CD4-positive, alpha-beta memory T cell (primary cell): Measurements from ENCODE around the gene AK1. TPM values are rescaled to one million over a fixed set of nuclear protein-coding genes. Genes with fewer than 3 reads are reported as not detected.
A peak's percentile ranks its signal among the peaks of the same experiment; 100 is the strongest.
"Not testable (repeated sequence)": the region's sequence is repeated elsewhere in the genome, so short reads cannot be mapped to it uniquely, and the experiment has no call there.

Experiments
- CTCF ChIA-PET: fragments of 350-600 bp; sonication (Branson Sonifier 250); formaldehyde crosslinking; loops from one replicate; lab custom pipeline; 2021; ENCODE audit warnings: inconsistent platforms; ENCODE audit not compliant: partially characterized antibody; lab: Charles Lee
- POLR2A ChIA-PET: fragments of 350-600 bp; sonication (Branson Sonifier 250); formaldehyde crosslinking; loops from one replicate; lab custom pipeline; 2021; ENCODE audit not compliant: partially characterized antibody; lab: Charles Lee
- DNase-seq, 5 donors: peaks; one replicate each; pipeline versions ENCODE4 v3.0.0 to v3.0.0-alpha.2; 2020 to 2022; ENCODE audit warnings: mixed read lengths in 1 of 5
- H3K27ac ChIP-seq: one replicate; pipeline ENCODE4 v1.7.0; 2013; ENCODE audit warnings: low read depth, low read length
- H3K27me3 ChIP-seq: 2 replicates; pipeline ENCODE4 v1.7.0; 2013; ENCODE audit warnings: mild to moderate bottlenecking, low read length, moderate library complexity; ENCODE audit not compliant: insufficient read depth
- H3K36me3 ChIP-seq: 2 replicates; pipeline ENCODE4 v1.7.0; 2013; ENCODE audit warnings: mild to moderate bottlenecking, low read length, moderate library complexity; ENCODE audit not compliant: insufficient read depth
- H3K4me1 ChIP-seq: 2 replicates; pipeline ENCODE4 v1.7.0; 2013; ENCODE audit warnings: mild to moderate bottlenecking, low read length, moderate library complexity; ENCODE audit not compliant: insufficient read depth
- H3K4me3 ChIP-seq, 2 donors: one replicate each; pipeline ENCODE4 v1.7.0; 2013; ENCODE audit warnings: low read length in 2 of 2, mild to moderate bottlenecking in 1 of 2
- H3K9me3 ChIP-seq, 2 donors: one replicate each; pipeline ENCODE4 v1.7.0; 2013; ENCODE audit warnings: low read length in 2 of 2, control low read depth in 1 of 2; ENCODE audit not compliant: control insufficient read depth in 1 of 2
- H3K27ac Mint-ChIP-seq, 7 donors: one replicate each; pipeline ENCODE4 v1.8.0; 2020 to 2021; ENCODE audit warnings: mixed read lengths in 7 of 7, mild to moderate bottlenecking in 6 of 7, inconsistent platforms in 3 of 7, moderate library complexity in 3 of 7
- H3K27me3 Mint-ChIP-seq, 2 donors: one replicate each; pipeline ENCODE4 v1.8.0; 2020 to 2021; ENCODE audit warnings: mixed read lengths in 2 of 2
- H3K36me3 Mint-ChIP-seq, 2 donors: one replicate each; pipeline ENCODE4 v1.8.0; 2020 to 2021; ENCODE audit warnings: mixed read lengths in 2 of 2, inconsistent platforms in 1 of 2, mild to moderate bottlenecking in 1 of 2
- H3K4me1 Mint-ChIP-seq, 4 donors: one replicate each; pipeline ENCODE4 v1.8.0; 2020 to 2021; ENCODE audit warnings: mixed read lengths in 4 of 4, mild to moderate bottlenecking in 1 of 4
- H3K4me3 Mint-ChIP-seq, 8 donors: one replicate each; pipeline ENCODE4 v1.8.0; 2020 to 2021; ENCODE audit warnings: mixed read lengths in 8 of 8, mild to moderate bottlenecking in 7 of 8, moderate library complexity in 6 of 8, inconsistent platforms in 3 of 8
- H3K9me3 Mint-ChIP-seq, 8 donors: one replicate each; pipeline ENCODE4 v1.8.0; 2020 to 2021; ENCODE audit warnings: mixed read lengths in 8 of 8, mild to moderate bottlenecking in 5 of 8, inconsistent platforms in 3 of 8, moderate library complexity in 1 of 8
- intact Hi-C: fragments of 100-400 bp; cut with micrococcal nuclease; formaldehyde crosslinking; loops from one replicate; pipeline ENCODE4 v1.15.1; 2023
- polyA plus RNA-seq, 2 donors: library from polyadenylated mRNA; unstranded; fragments of 300-500 nt; fragmentation: Illumina TruSeq; gene quantifications; one replicate each; pipeline ENCODE4 v1.2.3, GENCODE V29; 2021
- total RNA-seq, 2 experiments: library from RNA; stranded (reverse); gene quantifications; one replicate each; pipeline ENCODE4 v1.2.3, GENCODE V29; 2021

Gene AK1
- total and polyA plus RNA-seq, 4 experiments from 2014 or later = 0.53 to 62.7 (median 58.1) TPM; not detected in 1

- CTCF ChIA-PET = no interaction called here
- no peak overlapping the region for H3K27ac ChIP-seq
- no peak overlapping the region for H3K4me3 ChIP-seq
- Mint-ChIP-seq H3K27ac (no peak overlapping the region), H3K36me3 (peaks cover 9 to 18% of the 10 kb centered on the region in 2 donors), H3K4me3 (no peak overlapping the region), H3K27me3 (no peaks in the 10 kb centered on the region), H3K4me1 (peaks cover 0 to 4% (median 1%) of the 10 kb centered on the region in 4 donors), H3K9me3 (peaks cover 0 to 23% (median 13%) of the 10 kb centered on the region in 8 donors)
- H3K4me1 ChIP-seq = no peaks in the 10 kb centered on the region
- no peaks in the 10 kb centered on the region for H3K27me3 ChIP-seq
- intact Hi-C loops = no loop called here
- POLR2A ChIA-PET = interaction anchor here (1.1 to 1.5 kb wide), 2 partner anchors 9 to 15 kb away, joined by 3 to 4 read pairs; no protein-coding TSS in a partner anchor
- peaks cover 0 to 16% of the 10 kb centered on the region in 2 donors for H3K9me3 ChIP-seq
- H3K36me3 ChIP-seq = no peaks in the 10 kb centered on the region
- no peak for DNase-seq
Measured at GRCh38 chr9:127846443-127847177, 30.9 kb downstream of the AK1 start.

GRCh38 chr9:127845619-127846018 lies 31.9 kb downstream of the AK1 start:
- H3K27ac Mint-ChIP-seq, POLR2A ChIA-PET, intact Hi-C loops, H3K4me3 ChIP-seq, DNase-seq, H3K27me3 ChIP-seq, CTCF ChIA-PET, H3K4me1 ChIP-seq, H3K27ac ChIP-seq, H3K4me3 Mint-ChIP-seq, H3K36me3 ChIP-seq, H3K4me1 Mint-ChIP-seq, H3K27me3 Mint-ChIP-seq: not testable (repeated sequence)
- Mint-ChIP-seq H3K9me3 (peaks cover 0 to 23% (median 12%) of the 10 kb centered on the region in 8 donors), H3K36me3 (peaks cover 12 to 19% of the 10 kb centered on the region in 2 donors)
- H3K9me3 ChIP-seq = peaks cover 0 to 16% of the 10 kb centered on the region in 2 donors

GRCh38 chr9:127844821-127845359 lies 32.6 kb downstream of the AK1 start:
- DNase-seq = no peak
- ChIA-PET CTCF (no interaction called here), POLR2A (no interaction called here)
- no peak overlapping the region for H3K4me3 ChIP-seq
- H3K27me3 ChIP-seq = no peaks in the 10 kb centered on the region
- no peak overlapping the region for H3K27ac ChIP-seq
- H3K9me3 ChIP-seq = peaks cover 0 to 12% of the 10 kb centered on the region in 2 donors
- no peaks in the 10 kb centered on the region for H3K4me1 ChIP-seq
- H3K9me3 Mint-ChIP-seq = peaks cover 0 to 18% (median 11%) of the 10 kb centered on the region in 8 donors
- H3K27ac Mint-ChIP-seq = no peak overlapping the region
- H3K4me3 Mint-ChIP-seq = no peak overlapping the region
- no peaks in the 10 kb centered on the region for H3K36me3 ChIP-seq
- H3K27me3 Mint-ChIP-seq = no peaks in the 10 kb centered on the region
- peaks cover 0 to 1% (median 0%) of the 10 kb centered on the region in 4 donors for H3K4me1 Mint-ChIP-seq
- H3K36me3 Mint-ChIP-seq = peaks cover 10 to 16% of the 10 kb centered on the region in 2 donors
- intact Hi-C loops = no loop called here

DNA sequence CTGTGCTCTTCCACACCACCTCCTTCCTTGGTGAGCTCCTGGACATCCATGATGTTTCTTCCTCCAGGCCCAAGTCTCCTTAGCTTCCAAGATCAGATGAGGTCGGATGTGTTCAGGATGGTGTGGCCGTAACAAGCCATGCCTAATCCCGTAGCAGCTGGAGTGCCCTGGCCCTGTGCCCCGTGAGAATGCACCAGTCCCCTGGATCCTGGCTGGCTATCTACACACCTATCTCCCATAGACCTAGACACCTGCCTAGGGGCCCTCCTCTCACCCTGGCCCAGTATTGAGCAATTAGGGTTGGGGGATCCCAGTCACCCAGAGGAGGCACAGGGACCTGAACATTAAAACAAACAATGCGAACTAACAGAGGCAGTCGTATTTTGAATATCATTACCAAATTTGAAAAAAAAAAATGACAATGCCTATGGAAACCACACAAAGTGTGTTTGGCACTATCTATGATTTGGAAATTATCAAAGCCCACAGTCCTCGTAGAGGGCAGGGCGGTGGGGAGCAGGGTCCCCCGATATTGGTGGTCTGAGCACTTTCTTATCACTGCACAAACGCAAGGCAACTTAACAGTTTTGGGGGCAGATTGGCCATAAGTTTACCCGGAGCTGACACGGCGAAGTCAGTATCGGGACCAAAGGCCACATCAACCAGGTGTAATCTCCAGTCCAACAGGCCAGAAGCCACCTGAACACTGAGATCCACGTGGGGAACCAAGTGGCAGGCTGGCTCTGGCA lies 36.2 kb downstream of the AK1 start:
- intact Hi-C loops = no loop called here
- H3K27me3 Mint-ChIP-seq = no peaks in the 10 kb centered on the region
- Histone ChIP-seq H3K9me3 (no peaks in the 10 kb centered on the region), H3K4me3 (no peak overlapping the region), H3K27ac (no peak overlapping the region), H3K36me3 (no peaks in the 10 kb centered on the region), H3K27me3 (no peaks in the 10 kb centered on the region), H3K4me1 (no peaks in the 10 kb centered on the region)
- H3K4me3 Mint-ChIP-seq = no peak overlapping the region
- no peak for DNase-seq
- peaks cover 3 to 4% of the 10 kb centered on the region in 2 donors for H3K36me3 Mint-ChIP-seq
- H3K4me1 Mint-ChIP-seq = no peaks in the 10 kb centered on the region
- ChIA-PET POLR2A (no interaction called here), CTCF (no interaction called here)
- peaks cover 0 to 2% (median 0%) of the 10 kb centered on the region in 8 donors for H3K9me3 Mint-ChIP-seq
- peak overlapping the region in 1 of 7 donors; percentile 40 for H3K27ac Mint-ChIP-seq

GRCh38 chr9:127838375-127839078 lies 38.9 kb downstream of the AK1 start:
- H3K4me3 ChIP-seq = no peak overlapping the region
- Mint-ChIP-seq H3K4me1 (no peaks in the 10 kb centered on the region), H3K27me3 (no peaks in the 10 kb centered on the region), H3K36me3 (peaks cover 3 to 4% of the 10 kb centered on the region in 2 donors), H3K9me3 (peaks cover 0 to 2% (median 0%) of the 10 kb centered on the region in 8 donors), H3K4me3 (peak overlapping the region in 1 of 8 donors; percentile 20), H3K27ac (no peak overlapping the region)
- POLR2A ChIA-PET = interaction anchor here (1.2 kb wide), 1 partner anchor 9 kb away, joined by 4 read pairs; no protein-coding TSS in a partner anchor
- no peak overlapping the region for H3K27ac ChIP-seq
- DNase-seq = no peak
- no peaks in the 10 kb centered on the region for H3K27me3 ChIP-seq
- H3K4me1 ChIP-seq = no peaks in the 10 kb centered on the region
- intact Hi-C loops = no loop called here
- CTCF ChIA-PET = no interaction called here
- no peaks in the 10 kb centered on the region for H3K9me3 ChIP-seq
- H3K36me3 ChIP-seq = no peaks in the 10 kb centered on the region

DNA sequence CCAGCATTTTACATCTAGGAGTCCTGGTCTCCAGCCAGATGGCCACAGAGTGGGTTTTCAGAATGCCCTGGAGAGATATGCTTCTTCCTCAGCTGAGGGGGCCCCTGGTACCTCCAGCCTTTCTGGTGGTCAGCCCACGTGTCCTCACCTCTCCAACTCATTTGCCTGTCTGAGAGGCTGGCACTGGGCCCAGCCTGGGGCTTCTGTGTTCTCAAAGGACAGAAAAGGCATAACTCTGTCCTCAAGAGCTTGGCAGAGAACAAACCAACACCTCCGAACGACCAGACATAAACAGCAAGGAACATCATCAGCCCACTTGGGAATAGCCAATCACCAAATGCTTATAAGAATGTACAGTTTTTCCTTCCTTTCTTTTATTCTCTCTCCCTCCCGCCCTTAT lies 40.1 kb downstream of the AK1 start:
- POLR2A ChIA-PET = interaction anchor here (1.2 kb wide), 1 partner anchor 10 kb away, joined by 4 read pairs; no protein-coding TSS in a partner anchor
- H3K9me3 ChIP-seq = no peaks in the 10 kb centered on the region
- H3K4me1 Mint-ChIP-seq = peaks cover 2 to 3% (median 2%) of the 10 kb centered on the region in 4 donors
- H3K36me3 Mint-ChIP-seq = peaks cover 3 to 4% of the 10 kb centered on the region in 2 donors
- peak overlapping the region in 2 of 7 donors; percentile 66 to 87 for H3K27ac Mint-ChIP-seq
- no peaks in the 10 kb centered on the region for H3K27me3 ChIP-seq
- no peak overlapping the region for H3K27ac ChIP-seq
- peaks cover 2% of the 10 kb centered on the region for H3K4me1 ChIP-seq
- intact Hi-C loops = no loop called here
- H3K4me3 ChIP-seq = no peak overlapping the region
- CTCF ChIA-PET = no interaction called here
- H3K27me3 Mint-ChIP-seq = no peaks in the 10 kb centered on the region
- H3K4me3 Mint-ChIP-seq = no peak overlapping the region
- H3K36me3 ChIP-seq = no peaks in the 10 kb centered on the region
- DNase-seq = no peak
- peaks cover 0 to 2% (median 0%) of the 10 kb centered on the region in 8 donors for H3K9me3 Mint-ChIP-seq
